Aorta (tissue), 5 donors: Measurements from ENCODE around the gene CEP112. TPM values are rescaled to one million over a fixed set of nuclear protein-coding genes. Genes with fewer than 3 reads are reported as not detected.

Experiments
- ATAC-seq: fragments of 200-7000 bp; cut with Tn5 transposase; one replicate; pipeline ENCODE4 v1.9.1; 2022; ENCODE audit warnings: moderate library complexity; ENCODE audit not compliant: low FRiP score
- DNase-seq, 2 donors: peaks; one replicate each; pipeline ENCODE4 v3.0.0-alpha.2; 2020
- H3K27ac ChIP-seq, 2 donors: one replicate each; pipeline ENCODE4 v1.5.1; 2013; ENCODE audit warnings: low read length in 2 of 2, mild to moderate bottlenecking in 2 of 2, moderate library complexity in 2 of 2, control low read depth in 1 of 2, inconsistent platforms in 1 of 2, low read depth in 1 of 2
- H3K27me3 ChIP-seq, 2 donors: one replicate each; pipeline ENCODE4 v1.6.1; 2013; ENCODE audit warnings: control low read depth in 1 of 2, low read length in 1 of 2, mild to moderate bottlenecking in 1 of 2, moderate library complexity in 1 of 2; ENCODE audit not compliant: insufficient read depth in 2 of 2, control insufficient read depth in 1 of 2
- H3K36me3 ChIP-seq, 2 donors: one replicate each; pipeline ENCODE4 v1.6.1; 2013; ENCODE audit warnings: control low read depth in 1 of 2, low read length in 1 of 2, mild to moderate bottlenecking in 1 of 2; ENCODE audit not compliant: insufficient read depth in 2 of 2, control insufficient read depth in 1 of 2
- H3K4me1 ChIP-seq, 2 donors: one replicate each; pipeline ENCODE4 v1.6.1; 2013; ENCODE audit warnings: low read length in 2 of 2, control low read depth in 1 of 2, mild to moderate bottlenecking in 1 of 2, moderate library complexity in 1 of 2; ENCODE audit not compliant: insufficient read depth in 2 of 2, control insufficient read depth in 1 of 2
- H3K4me3 ChIP-seq, 2 donors: one replicate each; pipeline ENCODE4 v1.5.1; 2013; ENCODE audit warnings: low read length in 2 of 2, control low read depth in 1 of 2, mild to moderate bottlenecking in 1 of 2
- H3K9me3 ChIP-seq: one replicate; pipeline ENCODE4 v1.6.1; 2013; ENCODE audit warnings: mild to moderate bottlenecking, low read length; ENCODE audit not compliant: control insufficient read depth
- WGBS, 2 donors: extraction: QIAGEN DNeasy Blood & Tissue Kit; methylation state at CpG; one replicate each; pipeline ENCODE4 v1.1.7; 2013; 5-methylcytosine and 5-hydroxymethylcytosine counted together
- intact Hi-C, 2 donors: fragments of 100-400 bp; cut with DNase I; formaldehyde crosslinking; loops; one replicate each; pipeline versions ENCODE4 v1.14.2 to v1.15.0; 2022
- polyA plus RNA-seq, 2 donors: library from polyadenylated mRNA; stranded (reverse); fragments of 200-250 nt; gene quantifications; one replicate each; pipeline ENCODE4 v1.2.3, GENCODE V29; 2013
- total RNA-seq, 2 donors: library from RNA; stranded (reverse); fragmentation: NEBNext Ultra II Directional; extraction: Animal tissue kit (Norgen Biotek cat#: 25700); gene quantifications; one replicate each; pipeline ENCODE4 v1.2.1, GENCODE V29; 2021
- donor health status: healthy with polysubstance abuse.
- donor health status: Bipolar disorder and iron deficiency.
- donor health status: DM: no; HTN: no; CAD: no.
- donor health status: DM: no; HTN: no; CAD: no.
- donor health status: DM: yes; HTN: yes; CAD: no.

The CEP112 gene
- total and polyA plus RNA-seq, 4 donors: 17.5 to 47.5 (median 30.7) TPM

GRCh38 chr17:65920996-65921395, 270.9 kb downstream of the CEP112 start:
- H3K36me3 ChIP-seq: no peaks in the 10 kb centered on the region
- ATAC-seq: no peak
- H3K27ac ChIP-seq: no peak overlapping the region
- H3K4me1 ChIP-seq: peaks cover 0 to 2% of the 10 kb centered on the region in 2 donors
- H3K27me3 ChIP-seq: no peaks in the 10 kb centered on the region
- no peak overlapping the region for H3K4me3 ChIP-seq
- WGBS, 2 donors: 70 to 75% methylated on average over 6 of the region's 6 CpGs
- DNase-seq: no peak
- intact Hi-C loops: no loop called here
- H3K9me3 ChIP-seq: no peaks in the 10 kb centered on the region

- no peak overlapping the region for H3K4me3 ChIP-seq
- DNase-seq (no peak), ATAC-seq (no peak)
- no peaks in the 10 kb centered on the region for H3K9me3 ChIP-seq
- intact Hi-C loops: no loop called here
- WGBS, 2 donors: 19 to 25% methylated on average over 5 of the region's 5 CpGs
- H3K27me3 ChIP-seq: no peaks in the 10 kb centered on the region
- H3K4me1 ChIP-seq: no peaks in the 10 kb centered on the region
- H3K36me3 ChIP-seq: peaks cover 0 to 1% of the 10 kb centered on the region in 2 donors
- H3K27ac ChIP-seq: no peak overlapping the region
These were observed 273.0 kb downstream of the CEP112 start for GRCh38 chr17:65918916-65919315.

GRCh38 chr17:65918500-65918899, 273.4 kb downstream of the CEP112 start:
- Histone ChIP-seq H3K36me3 (peaks cover 0 to 1% of the 10 kb centered on the region in 2 donors), H3K4me1 (peaks cover 0 to 1% of the 10 kb centered on the region in 2 donors), H3K4me3 (no peak overlapping the region), H3K9me3 (no peaks in the 10 kb centered on the region), H3K27me3 (no peaks in the 10 kb centered on the region), H3K27ac (no peak overlapping the region)
- ATAC-seq (no peak), DNase-seq (no peak)
- 8% methylated on average over 1 of the region's 1 CpG for WGBS, 2 donors
- intact Hi-C loops: no loop called here

GRCh38 chr17:65917560-65917959, 274.4 kb downstream of the CEP112 start:
- Histone ChIP-seq H3K27me3 (no peaks in the 10 kb centered on the region), H3K4me3 (no peak overlapping the region), H3K36me3 (peaks cover 0 to 1% of the 10 kb centered on the region in 2 donors), H3K4me1 (peaks cover 0 to 2% of the 10 kb centered on the region in 2 donors), H3K27ac (no peak overlapping the region), H3K9me3 (no peaks in the 10 kb centered on the region)
- ATAC-seq (no peak), DNase-seq (no peak)
- intact Hi-C loops: no loop called here
- WGBS, 2 donors: 90 to 98% methylated on average over 6 of the region's 6 CpGs

GRCh38 chr17:65916425-65916824, 275.5 kb downstream of the CEP112 start:
- 94 to 97% methylated on average over 2 of the region's 2 CpGs for WGBS, 2 donors
- no peaks in the 10 kb centered on the region for H3K9me3 ChIP-seq
- ATAC-seq (no peak), DNase-seq (no peak)
- no peak overlapping the region for H3K4me3 ChIP-seq
- H3K27me3 ChIP-seq: no peaks in the 10 kb centered on the region
- intact Hi-C loops: no loop called here
- peaks cover 0 to 1% of the 10 kb centered on the region in 2 donors for H3K36me3 ChIP-seq
- H3K4me1 ChIP-seq: peaks cover 0 to 2% of the 10 kb centered on the region in 2 donors
- H3K27ac ChIP-seq: no peak overlapping the region

GRCh38 chr17:65914784-65915342, 277.1 kb downstream of the CEP112 start:
- Histone ChIP-seq H3K27me3 (no peaks in the 10 kb centered on the region), H3K4me1 (peaks cover 0 to 2% of the 10 kb centered on the region in 2 donors), H3K9me3 (no peaks in the 10 kb centered on the region), H3K36me3 (peaks cover 0 to 1% of the 10 kb centered on the region in 2 donors), H3K4me3 (no peak overlapping the region), H3K27ac (no peak overlapping the region)
- intact Hi-C loops: no loop called here
- whole genome bisulfite sequencing, 2 donors: 91 to 92% methylated on average over 5 of the region's 5 CpGs
- DNase-seq (no peak), ATAC-seq (no peak)

GRCh38 chr17:65913326-65913850, 278.5 kb downstream of the CEP112 start:
- H3K4me1 ChIP-seq: peaks cover 0 to 2% of the 10 kb centered on the region in 2 donors
- DNase-seq: no peak
- peaks cover 0 to 1% of the 10 kb centered on the region in 2 donors for H3K36me3 ChIP-seq
- no peak overlapping the region for H3K4me3 ChIP-seq
- intact Hi-C loops: no loop called here
- no peak for ATAC-seq
- 88 to 92% methylated on average over 4 of the region's 4 CpGs for WGBS, 2 donors
- H3K27me3 ChIP-seq: no peaks in the 10 kb centered on the region
- H3K27ac ChIP-seq: no peak overlapping the region
- no peaks in the 10 kb centered on the region for H3K9me3 ChIP-seq

- peaks cover 0 to 2% of the 10 kb centered on the region in 2 donors for H3K4me1 ChIP-seq
- no peak for DNase-seq
- peaks cover 0 to 1% of the 10 kb centered on the region in 2 donors for H3K36me3 ChIP-seq
- no peaks in the 10 kb centered on the region for H3K27me3 ChIP-seq
- no peaks in the 10 kb centered on the region for H3K9me3 ChIP-seq
- intact Hi-C loops: no loop called here
- no peak for ATAC-seq
- no peak overlapping the region for H3K27ac ChIP-seq
- 95 to 100% methylated on average over 1 of the region's 1 CpG for WGBS, 2 donors
- no peak overlapping the region for H3K4me3 ChIP-seq
These were observed 281.1 kb downstream of the CEP112 start for GRCh38 chr17:65910836-65911235.

GRCh38 chr17:65902831-65903522, 289.0 kb downstream of the CEP112 start:
- H3K9me3 ChIP-seq: no peaks in the 10 kb centered on the region
- H3K36me3 ChIP-seq: no peaks in the 10 kb centered on the region
- no peak for ATAC-seq
- intact Hi-C loops: no loop called here
- no peaks in the 10 kb centered on the region for H3K4me1 ChIP-seq
- H3K4me3 ChIP-seq: no peak overlapping the region
- 69 to 79% methylated on average over 11 of the region's 11 CpGs for WGBS, 2 donors
- H3K27me3 ChIP-seq: no peaks in the 10 kb centered on the region
- DNase-seq: no peak
- H3K27ac ChIP-seq: no peak overlapping the region
